Osteoblast (primary cell): ENCODE results near the gene B3GALT2. TPM values are rescaled to one million over a fixed set of nuclear protein-coding genes. Genes with fewer than 3 reads are reported as not detected.

Experiments
- DNase-seq: peaks from one replicate; pipeline ENCODE4 v3.0.0; 2011; ENCODE audit warnings: low spot score, mixed read lengths; ENCODE audit not compliant: insufficient read length; ENCODE audit errors: missing footprints
- H2AFZ ChIP-seq: 2 replicates; pipeline ENCODE4 v1.6.0; 2011; ENCODE audit warnings: mild to moderate bottlenecking, low read length
- H3K27ac ChIP-seq: 2 replicates; pipeline ENCODE4 v1.5.1; 2011; ENCODE audit warnings: mild to moderate bottlenecking, low read depth, low read length, moderate library complexity
- H3K27me3 ChIP-seq: 2 replicates; pipeline ENCODE4 v1.6.0; 2012; ENCODE audit warnings: mild to moderate bottlenecking, control low read depth, inconsistent platforms, low read length, moderate library complexity; ENCODE audit not compliant: insufficient read depth
- H3K36me3 ChIP-seq: 2 replicates; pipeline ENCODE4 v1.5.1; 2011; ENCODE audit warnings: mild to moderate bottlenecking, low read length, control low read depth, moderate library complexity; ENCODE audit not compliant: insufficient read depth
- H3K4me1 ChIP-seq: 2 replicates; pipeline ENCODE4 v1.5.1; 2011; ENCODE audit warnings: mild to moderate bottlenecking, low read length, control low read depth, moderate library complexity; ENCODE audit not compliant: insufficient read depth
- H3K4me2 ChIP-seq: 2 replicates; pipeline ENCODE4 v1.6.0; 2011; ENCODE audit warnings: mild to moderate bottlenecking, low read length; ENCODE audit not compliant: insufficient read depth
- H3K4me3 ChIP-seq: fragments of 200-600 bp; sonication (generic); 3 replicates; pipeline ENCODE4 v1.5.1; 2012; ENCODE audit warnings: mild to moderate bottlenecking, low read length, inconsistent platforms; ENCODE audit not compliant: insufficient read depth
- H3K79me2 ChIP-seq: 2 replicates; pipeline ENCODE4 v1.6.0; 2012; ENCODE audit warnings: mild to moderate bottlenecking, low read length, control low read depth, inconsistent platforms; ENCODE audit not compliant: insufficient read depth
- H3K9me3 ChIP-seq: 2 replicates; pipeline ENCODE4 v1.5.1; 2011; ENCODE audit warnings: low read depth, low read length, control low read depth
- H4K20me1 ChIP-seq: 2 replicates; pipeline ENCODE4 v1.6.0; 2012; ENCODE audit warnings: mild to moderate bottlenecking, low read length, control low read depth; ENCODE audit not compliant: insufficient read depth
- small RNA-seq: library from RNA; depleted of rRNA; stranded (forward); fragments of <200 nt; gene quantifications from one replicate; pipeline ENCODE3, GENCODE V24; 2012
- total RNA-seq: library from RNA; depleted of rRNA; stranded (reverse); fragments of >200 nt; gene quantifications from 2 replicates; pipeline ENCODE4 v1.2.3, GENCODE V29; 2012
- TF ChIP-seq, protein P1 (sequence below): IDR thresholded peaks from 2 replicates; pipeline ENCODE4 v1.5.1; 2011; ENCODE audit warnings: mild to moderate bottlenecking, low read depth, low read length, moderate library complexity; ENCODE audit errors: extremely low read depth

B3GALT2 gene
- total RNA-seq, 1 donor: 2.2 TPM

DNA sequence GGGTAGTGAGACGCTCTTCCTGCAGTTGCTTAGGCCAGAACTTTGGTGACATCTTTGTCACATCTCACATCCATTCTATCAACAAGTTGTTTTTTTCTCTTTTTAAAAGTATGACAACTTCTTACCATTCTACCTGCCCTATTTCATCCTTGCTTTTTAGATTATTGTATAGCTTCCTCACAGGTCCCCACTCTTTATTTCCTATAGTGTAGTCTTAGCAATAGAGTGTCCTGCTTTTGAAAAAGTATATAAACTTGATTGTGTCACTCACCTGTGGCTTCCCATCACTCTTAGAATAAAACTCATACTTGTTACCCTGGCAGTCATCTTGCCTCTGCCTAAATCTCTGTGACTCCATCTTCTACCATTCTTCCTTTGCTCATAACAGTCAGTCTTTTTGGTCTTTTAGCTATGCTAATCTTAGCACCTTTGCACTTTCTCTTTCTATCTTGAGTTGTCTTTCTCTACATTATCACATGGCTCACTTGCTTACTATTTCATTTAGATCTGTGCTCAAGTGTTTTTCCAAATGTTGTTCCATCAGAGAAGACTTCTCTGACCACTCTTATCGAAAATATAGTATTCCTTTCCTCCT is 55.0 kb downstream of the B3GALT2 start:
- H2AFZ ChIP-seq: no peak overlapping the region
- H3K4me2 ChIP-seq: no peak overlapping the region
- no peak for DNase-seq
- peaks cover 11% of the 10 kb centered on the region for H4K20me1 ChIP-seq
- H3K9me3 ChIP-seq: no peaks in the 10 kb centered on the region
- peaks cover 66% of the 10 kb centered on the region for H3K79me2 ChIP-seq
- H3K36me3 ChIP-seq: peaks cover 49% of the 10 kb centered on the region
- no peak overlapping the region for H3K4me3 ChIP-seq
- H3K4me1 ChIP-seq: no peaks in the 10 kb centered on the region
- H3K27ac ChIP-seq: no peak overlapping the region
- H3K27me3 ChIP-seq: no peaks in the 10 kb centered on the region
- TF ChIP-seq, protein P1, sequence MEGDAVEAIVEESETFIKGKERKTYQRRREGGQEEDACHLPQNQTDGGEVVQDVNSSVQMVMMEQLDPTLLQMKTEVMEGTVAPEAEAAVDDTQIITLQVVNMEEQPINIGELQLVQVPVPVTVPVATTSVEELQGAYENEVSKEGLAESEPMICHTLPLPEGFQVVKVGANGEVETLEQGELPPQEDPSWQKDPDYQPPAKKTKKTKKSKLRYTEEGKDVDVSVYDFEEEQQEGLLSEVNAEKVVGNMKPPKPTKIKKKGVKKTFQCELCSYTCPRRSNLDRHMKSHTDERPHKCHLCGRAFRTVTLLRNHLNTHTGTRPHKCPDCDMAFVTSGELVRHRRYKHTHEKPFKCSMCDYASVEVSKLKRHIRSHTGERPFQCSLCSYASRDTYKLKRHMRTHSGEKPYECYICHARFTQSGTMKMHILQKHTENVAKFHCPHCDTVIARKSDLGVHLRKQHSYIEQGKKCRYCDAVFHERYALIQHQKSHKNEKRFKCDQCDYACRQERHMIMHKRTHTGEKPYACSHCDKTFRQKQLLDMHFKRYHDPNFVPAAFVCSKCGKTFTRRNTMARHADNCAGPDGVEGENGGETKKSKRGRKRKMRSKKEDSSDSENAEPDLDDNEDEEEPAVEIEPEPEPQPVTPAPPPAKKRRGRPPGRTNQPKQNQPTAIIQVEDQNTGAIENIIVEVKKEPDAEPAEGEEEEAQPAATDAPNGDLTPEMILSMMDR: no peak

Small RNAs within 50 kb of the gene (small RNA-seq; reads per million reads assigned to genes)
- 0.45 reads per million for gene MIR1278

Other genes starting within 250 kb of the B3GALT2 start
- gene UCHL5, start 127.3 kb downstream of the B3GALT2 start, total RNA-seq: 28.0 and 34.4 TPM in 2 replicates
- gene RO60, start 127.0 kb downstream of the B3GALT2 start, total RNA-seq: 132 and 138 TPM in 2 replicates
- 9.4 and 10.9 TPM in 2 replicates for gene GLRX2, start 81.2 kb downstream of the B3GALT2 start, total RNA-seq
- gene CDC73, start 64.6 kb downstream of the B3GALT2 start, total RNA-seq: 23.0 and 29.7 TPM in 2 replicates